OCI-LY1 (cell line): ENCODE data around the gene PSMG1.
"Not testable (repeated sequence)": the region's sequence is repeated elsewhere in the genome, so short reads cannot be mapped to it uniquely, and the experiment has no call there.

ENCODE experiments used
- EZH2 ChIP-seq: fragments of 200-600 bp; sonication (generic), shearing (Covaris generic); IDR thresholded peaks from 2 replicates; pipeline ENCODE4 v1.8.0; 2017; ENCODE audit warnings: borderline replicate concordance, mixed run types, mild to moderate bottlenecking, antibody characterized with exemption, low read length, moderate library complexity, mixed read lengths
- TF ChIP-seq, protein P1 (sequence below): fragments of 200-600 bp; sonication (generic), shearing (Covaris generic); IDR thresholded peaks from 2 replicates; pipeline ENCODE4 v1.5.1; 2017; ENCODE audit warnings: mild to moderate bottlenecking, antibody characterized with exemption, low read length, moderate library complexity, mixed read lengths

DNA sequence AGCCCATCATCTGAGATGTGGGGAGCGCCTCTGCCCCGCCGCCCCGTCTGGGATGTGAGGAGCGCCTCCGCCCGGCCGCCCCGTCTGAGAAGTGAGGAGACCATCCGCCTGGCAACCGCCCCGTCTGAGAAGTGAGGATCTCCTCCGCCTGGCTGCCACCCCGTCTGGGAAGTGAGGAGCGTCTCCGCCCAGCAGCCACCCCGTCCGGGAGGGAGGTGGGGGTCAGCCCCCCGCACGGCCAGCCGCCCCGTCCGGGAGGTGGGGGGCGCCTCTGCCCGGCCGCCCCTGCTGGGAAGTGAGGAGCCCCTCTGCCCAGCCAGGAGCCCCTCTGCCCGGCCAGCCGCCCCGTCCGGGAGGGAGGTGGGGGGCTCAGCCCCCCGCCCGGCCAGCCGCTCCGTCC is 26.0 kb downstream of the PSMG1 start:
- TF ChIP-seq, protein P1, sequence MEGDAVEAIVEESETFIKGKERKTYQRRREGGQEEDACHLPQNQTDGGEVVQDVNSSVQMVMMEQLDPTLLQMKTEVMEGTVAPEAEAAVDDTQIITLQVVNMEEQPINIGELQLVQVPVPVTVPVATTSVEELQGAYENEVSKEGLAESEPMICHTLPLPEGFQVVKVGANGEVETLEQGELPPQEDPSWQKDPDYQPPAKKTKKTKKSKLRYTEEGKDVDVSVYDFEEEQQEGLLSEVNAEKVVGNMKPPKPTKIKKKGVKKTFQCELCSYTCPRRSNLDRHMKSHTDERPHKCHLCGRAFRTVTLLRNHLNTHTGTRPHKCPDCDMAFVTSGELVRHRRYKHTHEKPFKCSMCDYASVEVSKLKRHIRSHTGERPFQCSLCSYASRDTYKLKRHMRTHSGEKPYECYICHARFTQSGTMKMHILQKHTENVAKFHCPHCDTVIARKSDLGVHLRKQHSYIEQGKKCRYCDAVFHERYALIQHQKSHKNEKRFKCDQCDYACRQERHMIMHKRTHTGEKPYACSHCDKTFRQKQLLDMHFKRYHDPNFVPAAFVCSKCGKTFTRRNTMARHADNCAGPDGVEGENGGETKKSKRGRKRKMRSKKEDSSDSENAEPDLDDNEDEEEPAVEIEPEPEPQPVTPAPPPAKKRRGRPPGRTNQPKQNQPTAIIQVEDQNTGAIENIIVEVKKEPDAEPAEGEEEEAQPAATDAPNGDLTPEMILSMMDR, result not testable (repeated sequence)
- not testable (repeated sequence) for TF ChIP-seq EZH2
